Hypothalamus (tissue), 51 donors: Measurements from ENCODE around the gene ABAT.
"Not testable (repeated sequence)": the region's sequence is repeated elsewhere in the genome, so short reads cannot be mapped to it uniquely, and the experiment has no call there.

Source experiments
- DNase-seq, 51 donors: peaks; one replicate each; lab custom pipeline; 2025; lab: John Stamatoyannopoulos, UW

Gene ABAT

GRCh38 chr16:8678068-8678927 lies 3.9 kb downstream of the ABAT start:
- no peak for DNase-seq

GRCh38 chr16:8679151-8679550 lies 4.7 kb downstream of the ABAT start:
- DNase-seq: no peak

GRCh38 chr16:8682551-8683259 lies 8.3 kb downstream of the ABAT start:
- no peak for DNase-seq

- DNase-seq: no peak
Observed at GRCh38 chr16:8683640-8684039, 9.2 kb downstream of the ABAT start.

GRCh38 chr16:8685617-8686016 lies 11.2 kb downstream of the ABAT start:
- no peak for DNase-seq

GRCh38 chr16:8686031-8686621 lies 11.7 kb downstream of the ABAT start:
- DNase-seq: peak in 37 of 51 donors; percentile 2 to 78 (median 33)

GRCh38 chr16:8686879-8687278 lies 12.5 kb downstream of the ABAT start:
- no peak for DNase-seq

GRCh38 chr16:8689686-8690085 lies 15.3 kb downstream of the ABAT start:
- no peak for DNase-seq

DNA sequence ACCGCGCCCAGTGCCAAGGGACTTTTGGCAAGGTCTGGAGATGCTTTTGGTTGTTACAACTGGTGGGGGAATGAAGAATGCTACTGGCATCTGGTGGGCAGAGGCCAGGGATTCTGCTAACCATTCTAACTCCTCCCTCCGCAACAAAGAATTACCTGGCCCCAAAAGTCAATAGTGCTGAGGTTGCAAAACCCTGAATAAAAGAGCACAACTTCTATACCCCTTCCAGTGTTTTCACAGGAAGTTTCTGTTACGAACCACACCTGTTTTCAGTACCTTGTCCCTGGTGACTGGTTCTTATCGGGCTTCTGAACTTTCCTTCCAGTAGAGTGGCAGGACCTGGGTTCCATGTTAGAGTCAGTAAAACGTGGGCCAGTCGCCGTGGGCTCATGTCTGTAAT lies 17.3 kb downstream of the ABAT start:
- DNase-seq: no peak

GRCh38 chr16:8694795-8695728 lies 20.6 kb downstream of the ABAT start:
- DNase-seq: no peak

GRCh38 chr16:8696880-8697279 lies 22.5 kb downstream of the ABAT start:
- no peak for DNase-seq

DNA sequence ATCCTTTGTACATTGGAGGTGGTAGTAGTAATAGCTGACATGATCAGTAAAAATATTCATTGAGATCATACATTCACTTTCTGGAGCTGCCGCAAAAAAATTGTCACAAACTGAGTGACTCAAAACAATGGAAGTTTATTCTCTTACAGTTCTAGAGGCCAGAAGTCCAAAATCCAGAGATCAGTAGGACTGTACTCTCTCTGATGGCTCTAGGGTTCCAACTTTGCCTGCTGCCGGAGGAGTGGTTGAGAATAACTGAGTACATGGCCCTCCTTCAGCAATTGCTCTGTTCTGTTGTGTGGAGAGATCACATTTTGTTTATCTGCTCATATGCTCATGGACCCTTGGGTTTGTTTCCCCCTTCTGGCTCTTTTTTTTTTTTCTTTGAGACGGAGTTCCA lies 23.5 kb downstream of the ABAT start:
- no peak for DNase-seq

DNA sequence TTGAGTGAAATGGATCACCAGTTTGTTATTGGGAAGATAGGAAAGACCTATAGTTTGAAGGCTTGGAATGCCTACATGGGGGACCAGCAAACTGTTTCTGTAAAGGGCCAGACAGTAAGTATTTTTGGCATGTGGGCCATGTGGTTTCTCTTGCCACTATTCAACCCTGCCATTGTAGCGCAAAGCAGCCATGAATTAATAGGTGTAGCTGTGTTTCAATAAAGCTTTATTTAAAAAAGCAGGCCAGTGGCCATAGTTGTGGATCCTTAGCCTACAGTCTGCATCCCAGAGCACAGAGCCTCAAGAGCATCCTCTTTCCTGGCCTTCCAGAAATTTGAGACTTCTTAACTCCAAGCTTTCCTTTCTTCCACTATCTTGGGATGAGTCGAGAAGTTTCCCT lies 29.3 kb downstream of the ABAT start:
- DNase-seq: no peak

DNA sequence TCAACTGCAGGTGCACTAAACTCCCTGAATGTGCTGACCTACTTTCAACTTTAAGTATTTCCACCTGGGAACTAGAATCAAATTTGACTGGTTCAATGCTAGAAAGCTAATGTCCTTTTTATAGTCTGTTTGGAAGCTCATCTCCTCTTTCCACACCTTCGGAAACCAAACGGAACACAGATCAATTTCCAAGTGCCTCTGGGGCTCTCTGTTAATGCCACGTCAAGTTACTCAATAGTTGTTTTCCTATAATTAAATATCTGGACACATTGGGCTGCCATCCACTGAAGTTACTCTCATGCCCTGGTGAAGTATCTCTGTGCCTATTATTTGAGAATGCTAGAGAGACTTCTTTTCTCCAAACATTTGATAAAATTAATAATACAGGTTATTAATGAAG lies 29.7 kb downstream of the ABAT start:
- no peak for DNase-seq

GRCh38 chr16:8705100-8705822 lies 30.8 kb downstream of the ABAT start:
- not testable (repeated sequence) for DNase-seq

- no peak for DNase-seq
Observed at GRCh38 chr16:8708536-8708935, 34.1 kb downstream of the ABAT start.

- DNase-seq: peak in 31 of 51 donors; percentile 3 to 76 (median 42)
Observed at GRCh38 chr16:8712589-8713361, 38.4 kb downstream of the ABAT start.

DNA sequence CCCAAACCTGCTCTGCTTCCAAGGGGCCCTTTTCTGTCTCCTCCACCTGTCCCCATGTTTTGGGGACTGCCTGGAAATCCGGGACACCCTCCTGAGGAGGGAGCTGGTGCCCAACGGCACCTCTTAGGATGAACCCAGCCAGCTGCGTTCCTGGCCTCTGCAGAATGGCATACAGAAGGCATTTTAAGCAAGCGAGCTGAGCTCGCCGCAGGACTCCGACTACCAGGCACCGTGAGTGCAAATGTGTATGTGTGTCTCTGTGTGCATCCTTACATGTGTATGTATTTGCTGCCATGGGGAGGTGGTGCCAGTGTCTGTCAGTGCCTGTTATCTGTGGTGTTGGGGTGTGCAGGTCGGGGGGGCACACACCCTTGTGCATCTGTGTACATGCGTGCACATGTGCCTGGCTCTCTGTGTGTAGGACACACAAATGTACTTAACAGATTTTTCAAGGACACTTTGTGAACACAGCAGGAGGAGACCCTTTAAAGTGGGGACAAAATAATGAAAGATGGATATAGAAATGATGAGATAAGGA lies 39.3 kb downstream of the ABAT start:
- peak in 9 of 51 donors; percentile 6 to 58 (median 14) for DNase-seq

- peak in 9 of 51 donors; percentile 6 to 47 (median 14) for DNase-seq
Observed at GRCh38 chr16:8714174-8714573, 39.8 kb downstream of the ABAT start.
